Activated CD8-positive, alpha-beta T cell treated with anti-CD3 and anti-CD28 coated beads for 36 hours (primary cell): ENCODE data around the gene EEPD1. TPM values are rescaled to one million over a fixed set of nuclear protein-coding genes. Genes with fewer than 3 reads are reported as not detected.

ENCODE experiments used
- ATAC-seq: fragments of 200-7000 bp; cut with Tn5 transposase; one replicate; pipeline ENCODE4 v1.10.0; 2021; ENCODE audit warnings: mild to moderate bottlenecking, moderate library complexity
- CTCF ChIA-PET: fragments of 350-600 bp; sonication (Branson Sonifier 250); formaldehyde crosslinking; loops from one replicate; lab custom pipeline; 2021; ENCODE audit warnings: antibody characterized with exemption; lab: Charles Lee
- POLR2A ChIA-PET: fragments of 350-600 bp; sonication (Branson Sonifier 250); formaldehyde crosslinking; loops from one replicate; lab custom pipeline; 2021; ENCODE audit warnings: antibody characterized with exemption; lab: Charles Lee
- DNase-seq: peaks from one replicate; pipeline ENCODE4 v3.0.0-alpha.2; 2020
- H3K27ac Mint-ChIP-seq: one replicate; pipeline ENCODE4 v1.8.0; 2021; ENCODE audit warnings: mild to moderate bottlenecking, mixed read lengths
- H3K27me3 Mint-ChIP-seq: one replicate; pipeline ENCODE4 v1.8.0; 2021; ENCODE audit warnings: mixed read lengths
- H3K36me3 Mint-ChIP-seq: one replicate; pipeline ENCODE4 v1.8.0; 2021; ENCODE audit warnings: low read depth, mixed read lengths
- H3K4me1 Mint-ChIP-seq: one replicate; pipeline ENCODE4 v1.8.0; 2021; ENCODE audit warnings: low read depth, mixed read lengths
- H3K4me3 Mint-ChIP-seq: one replicate; pipeline ENCODE4 v1.8.0; 2021; ENCODE audit warnings: mild to moderate bottlenecking, moderate library complexity, mixed read lengths
- H3K9me3 Mint-ChIP-seq: one replicate; pipeline ENCODE4 v1.8.0; 2021; ENCODE audit warnings: mixed read lengths
- CTCF ChIP-seq: fragments of 200-600 bp; IDR thresholded peaks from one replicate; pipeline ENCODE4 v1.8.0; 2022; ENCODE audit warnings: antibody characterized with exemption, mild to moderate bottlenecking
- intact Hi-C: fragments of 100-400 bp; cut with micrococcal nuclease; formaldehyde crosslinking; loops from one replicate; pipeline ENCODE4 v1.10.0; 2022
- total RNA-seq, 2 experiments: library from RNA; stranded (reverse); gene quantifications; one replicate each; pipeline ENCODE4 v1.2.3, GENCODE V29; 2021

Gene EEPD1
- total RNA-seq, 2 experiments from 2014 or later = 0.76 to 0.90 TPM

GRCh38 chr7:36273836-36274235, 120.8 kb downstream of the EEPD1 start:
- Mint-ChIP-seq H3K27ac (no peak overlapping the region), H3K36me3 (no peaks in the 10 kb centered on the region), H3K4me3 (no peak overlapping the region), H3K9me3 (no peaks in the 10 kb centered on the region), H3K27me3 (no peaks in the 10 kb centered on the region), H3K4me1 (no peaks in the 10 kb centered on the region)
- CTCF ChIA-PET = interaction anchor here (0.9 to 4.1 kb wide), 4 partner anchors 9 to 45 kb away, joined by 3 to 24 read pairs (median 3); no protein-coding TSS in a partner anchor
- POLR2A ChIA-PET = no interaction called here
- intact Hi-C loops = no loop called here
- no peak for ATAC-seq
- no peak for DNase-seq
- no peak for TF ChIP-seq CTCF

- TF ChIP-seq CTCF = no peak
- Mint-ChIP-seq H3K9me3 (no peaks in the 10 kb centered on the region), H3K36me3 (no peaks in the 10 kb centered on the region), H3K4me3 (no peak overlapping the region), H3K4me1 (no peaks in the 10 kb centered on the region), H3K27ac (no peak overlapping the region), H3K27me3 (no peaks in the 10 kb centered on the region)
- DNase-seq = no peak
- CTCF ChIA-PET = interaction anchor here (1.6 to 4.1 kb wide), 2 partner anchors 16 to 43 kb away, joined by 6 to 24 read pairs; no protein-coding TSS in a partner anchor
- POLR2A ChIA-PET = interaction anchor here (1.4 kb wide), 1 partner anchor 10 kb away, joined by 4 read pairs; no protein-coding TSS in a partner anchor
- intact Hi-C loops = no loop called here
- no peak for ATAC-seq
Measured at GRCh38 chr7:36275735-36276284, 122.8 kb downstream of the EEPD1 start.

DNA sequence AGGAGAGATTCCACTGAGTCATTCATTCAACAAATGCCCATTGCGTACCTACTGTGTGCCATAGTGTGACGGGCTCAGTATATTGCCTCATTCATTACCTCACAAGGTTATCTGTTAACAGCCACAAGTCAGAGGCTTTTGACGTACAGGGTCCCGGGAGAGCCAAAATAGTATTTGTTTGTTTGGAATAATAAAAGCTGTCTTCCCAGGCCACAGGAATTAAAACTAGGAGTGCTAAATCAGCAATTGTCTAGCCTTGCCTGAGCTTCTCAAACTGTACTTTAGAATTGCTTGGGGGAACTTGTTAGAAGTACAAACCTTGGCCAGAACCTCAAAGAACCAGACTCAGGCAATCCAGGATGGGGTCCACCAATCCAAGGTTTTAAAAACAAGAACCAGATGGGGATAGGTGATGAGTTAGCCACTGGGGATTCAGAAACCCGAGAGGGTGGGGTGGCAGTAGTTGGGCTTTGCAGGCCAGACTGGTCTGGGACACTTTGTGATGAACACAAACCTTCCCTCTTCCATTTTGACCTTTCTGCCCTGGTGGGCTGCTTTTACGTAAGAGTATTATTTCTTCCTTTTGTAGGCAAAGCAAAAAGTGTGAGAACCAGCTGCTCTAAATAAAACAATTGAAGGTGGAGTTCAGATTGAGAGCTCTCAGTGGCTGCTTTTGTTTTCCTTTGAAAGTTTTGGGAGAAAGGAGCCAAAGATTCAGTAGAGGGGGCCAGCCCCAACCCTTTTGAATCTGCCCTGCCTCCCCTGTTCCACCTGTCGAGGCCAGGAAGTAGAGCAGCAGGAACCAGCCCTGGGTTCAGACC, 123.6 kb downstream of the EEPD1 start:
- no peak for TF ChIP-seq CTCF
- ChIA-PET POLR2A (interaction anchor here (0.6 to 1.4 kb wide), 2 partner anchors 11 to 67 kb away, joined by 4 read pairs; no protein-coding TSS in a partner anchor), CTCF (interaction anchor here (0.5 to 4.1 kb wide), 5 partner anchors 15 to 301 kb away, joined by 3 to 24 read pairs (median 6); no protein-coding TSS in a partner anchor)
- no peak for DNase-seq
- H3K27me3 Mint-ChIP-seq = no peaks in the 10 kb centered on the region
- intact Hi-C loops = no loop called here
- no peaks in the 10 kb centered on the region for H3K4me1 Mint-ChIP-seq
- ATAC-seq = no peak
- H3K36me3 Mint-ChIP-seq = no peaks in the 10 kb centered on the region
- H3K27ac Mint-ChIP-seq = no peak overlapping the region
- no peak overlapping the region for H3K4me3 Mint-ChIP-seq
- H3K9me3 Mint-ChIP-seq = no peaks in the 10 kb centered on the region

GRCh38 chr7:36277249-36277542, 124.1 kb downstream of the EEPD1 start:
- Mint-ChIP-seq H3K4me1 (no peaks in the 10 kb centered on the region), H3K4me3 (no peak overlapping the region), H3K9me3 (no peaks in the 10 kb centered on the region), H3K36me3 (no peaks in the 10 kb centered on the region), H3K27me3 (no peaks in the 10 kb centered on the region), H3K27ac (no peak overlapping the region)
- no peak for DNase-seq
- intact Hi-C loops = no loop called here
- TF ChIP-seq CTCF = no peak
- ChIA-PET CTCF (interaction anchor here (0.5 to 1.5 kb wide), 3 partner anchors 156 to 301 kb away, joined by 3 to 7 read pairs (median 3); no protein-coding TSS in a partner anchor), POLR2A (interaction anchor here (0.6 kb wide), 1 partner anchor 68 kb away, joined by 4 read pairs; no protein-coding TSS in a partner anchor)
- ATAC-seq = no peak
